ENCODE data around the gene OTULIN. TPM values are rescaled to one million over a fixed set of nuclear protein-coding genes. Genes with fewer than 3 reads are reported as not detected.
A peak's percentile ranks its signal among the peaks of the same experiment; 100 is the strongest.

OTULIN gene
- total RNA-seq, 2 experiments from 2014 or later: 71.2 to 80.7 TPM

- H3K27ac Mint-ChIP-seq: peak overlapping the region; percentile 84
- CTCF ChIA-PET: interaction anchor here (0.9 to 5.5 kb wide), 8 partner anchors 7 to 304 kb away, joined by 3 to 43 read pairs (median 8); no protein-coding TSS in a partner anchor
- H3K4me3 Mint-ChIP-seq: peak overlapping the region; percentile 86
- no peaks in the 10 kb centered on the region for H3K9me3 Mint-ChIP-seq (ENCODE audit: insufficient read depth)
- ATAC-seq (peak; percentile 5), DNase-seq (peak; percentile 59)
- H3K27me3 Mint-ChIP-seq (ENCODE audit: low read depth): no peaks in the 10 kb centered on the region
- H3K4me1 Mint-ChIP-seq (ENCODE audit: low read depth): peaks cover 72% of the 10 kb centered on the region
- H3K36me3 Mint-ChIP-seq (ENCODE audit: low read depth): peaks cover 46% of the 10 kb centered on the region
- POLR2A ChIA-PET: no interaction called here
These were observed 3.7 kb downstream of the OTULIN start for GRCh38 chr5:14668181-14668591.

DNA sequence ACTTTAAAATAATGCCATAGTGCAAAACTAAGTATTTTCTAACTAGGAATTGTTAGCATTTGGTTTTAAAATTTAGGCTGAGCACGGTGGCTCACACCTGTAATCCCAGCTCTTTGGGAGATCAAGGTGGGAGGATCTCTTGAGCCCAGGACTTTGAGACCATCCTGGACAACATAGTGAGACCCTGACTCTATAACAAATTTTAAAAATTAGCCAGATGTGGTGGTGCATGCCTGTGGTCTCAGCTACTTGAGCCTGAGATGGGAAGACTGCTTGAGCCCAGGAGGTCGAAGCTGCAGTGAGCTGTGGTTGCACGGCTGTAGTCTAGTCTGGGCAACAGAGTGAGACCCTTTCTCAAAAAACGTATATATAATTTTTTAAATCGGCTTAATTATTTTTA lies 4.9 kb downstream of the OTULIN start:
- POLR2A ChIA-PET: no interaction called here
- CTCF ChIA-PET: interaction anchor here (0.9 to 5.5 kb wide), 7 partner anchors 9 to 318 kb away, joined by 3 to 43 read pairs (median 3); no protein-coding TSS in a partner anchor
- Mint-ChIP-seq H3K27me3 (ENCODE audit: low read depth) (no peaks in the 10 kb centered on the region), H3K4me1 (ENCODE audit: low read depth) (peaks cover 75% of the 10 kb centered on the region), H3K9me3 (ENCODE audit: insufficient read depth) (no peaks in the 10 kb centered on the region), H3K36me3 (ENCODE audit: low read depth) (peaks cover 50% of the 10 kb centered on the region), H3K27ac (no peak overlapping the region), H3K4me3 (no peak overlapping the region)
- DNase-seq (no peak), ATAC-seq (no peak)

GRCh38 chr5:14669975-14670374 lies 5.5 kb downstream of the OTULIN start:
- ATAC-seq: no peak
- no peaks in the 10 kb centered on the region for H3K27me3 Mint-ChIP-seq (ENCODE audit: low read depth)
- peaks cover 79% of the 10 kb centered on the region for H3K4me1 Mint-ChIP-seq (ENCODE audit: low read depth)
- ChIA-PET POLR2A (interaction anchor here (1.0 kb wide), 1 partner anchor 33 kb away, joined by 3 read pairs; no protein-coding TSS in a partner anchor), CTCF (interaction anchor here (1.0 to 5.5 kb wide), 5 partner anchors 15 to 318 kb away, joined by 3 to 43 read pairs (median 6); no protein-coding TSS in a partner anchor)
- H3K9me3 Mint-ChIP-seq (ENCODE audit: insufficient read depth): no peaks in the 10 kb centered on the region
- H3K4me3 Mint-ChIP-seq: peak overlapping the region; percentile 17
- peaks cover 54% of the 10 kb centered on the region for H3K36me3 Mint-ChIP-seq (ENCODE audit: low read depth)
- H3K27ac Mint-ChIP-seq: no peak overlapping the region
- DNase-seq: no peak

DNA sequence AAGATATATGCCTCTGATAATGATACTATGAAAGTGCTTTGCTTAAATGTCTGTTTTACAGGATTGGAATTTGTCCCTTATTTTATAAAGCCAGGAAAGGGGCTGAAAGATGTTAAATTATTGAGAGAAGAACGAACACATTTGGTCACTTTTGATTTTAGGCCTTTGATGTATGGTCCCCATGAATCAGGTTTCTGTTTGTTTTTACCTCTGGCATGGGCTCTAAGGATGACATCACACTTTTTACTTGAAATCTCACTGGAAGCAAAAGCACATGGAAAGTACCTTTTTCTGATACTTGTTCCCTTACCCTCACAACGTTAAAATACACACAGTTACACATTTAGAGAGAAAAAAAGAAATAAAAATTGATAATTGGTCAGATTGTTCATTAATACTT lies 6.9 kb downstream of the OTULIN start:
- H3K4me3 Mint-ChIP-seq: no peak overlapping the region
- peak overlapping the region; percentile 55 for H3K27ac Mint-ChIP-seq
- H3K27me3 Mint-ChIP-seq (ENCODE audit: low read depth): no peaks in the 10 kb centered on the region
- ATAC-seq (no peak), DNase-seq (no peak)
- no peaks in the 10 kb centered on the region for H3K9me3 Mint-ChIP-seq (ENCODE audit: insufficient read depth)
- ChIA-PET POLR2A (interaction anchor here (0.7 kb wide), 1 partner anchor 1956 kb away, joined by 3 read pairs; no protein-coding TSS in a partner anchor), CTCF (interaction anchor here (1.0 to 2.9 kb wide), 4 partner anchors 13 to 319 kb away, joined by 4 to 14 read pairs (median 8); no protein-coding TSS in a partner anchor)
- peaks cover 56% of the 10 kb centered on the region for H3K36me3 Mint-ChIP-seq (ENCODE audit: low read depth)
- peaks cover 89% of the 10 kb centered on the region for H3K4me1 Mint-ChIP-seq (ENCODE audit: low read depth)

DNA sequence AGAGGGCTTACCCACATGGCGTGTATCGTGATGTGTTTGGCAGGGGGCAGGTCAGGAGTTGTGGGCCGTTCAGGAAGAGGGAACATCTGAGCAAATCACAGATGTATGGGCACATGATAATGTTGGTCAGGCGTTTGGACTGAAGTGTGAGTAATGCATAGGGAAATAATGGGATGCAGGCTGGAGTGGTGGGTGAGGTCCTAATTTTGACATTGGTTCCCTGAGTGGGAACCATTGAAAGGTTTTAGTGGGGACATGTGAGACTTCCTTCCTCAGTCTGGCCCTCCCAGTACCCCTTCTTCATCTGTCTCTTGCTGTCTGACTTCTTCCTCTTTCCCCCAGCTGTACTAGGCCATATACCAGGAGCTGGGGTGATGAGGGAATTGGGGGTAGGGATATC lies 7.6 kb downstream of the OTULIN start:
- ChIA-PET POLR2A (interaction anchor here (0.7 kb wide), 1 partner anchor 1955 kb away, joined by 3 read pairs; no protein-coding TSS in a partner anchor), CTCF (interaction anchor here (0.6 to 2.1 kb wide), 4 partner anchors 12 to 320 kb away, joined by 3 to 14 read pairs (median 4); no protein-coding TSS in a partner anchor)
- peaks cover 87% of the 10 kb centered on the region for H3K4me1 Mint-ChIP-seq (ENCODE audit: low read depth)
- ATAC-seq (no peak), DNase-seq (no peak)
- H3K4me3 Mint-ChIP-seq: no peak overlapping the region
- H3K9me3 Mint-ChIP-seq (ENCODE audit: insufficient read depth): no peaks in the 10 kb centered on the region
- H3K27me3 Mint-ChIP-seq (ENCODE audit: low read depth): no peaks in the 10 kb centered on the region
- H3K27ac Mint-ChIP-seq: peak overlapping the region; percentile 1
- peaks cover 53% of the 10 kb centered on the region for H3K36me3 Mint-ChIP-seq (ENCODE audit: low read depth)

GRCh38 chr5:14672484-14673394 lies 8.2 kb downstream of the OTULIN start:
- H3K4me1 Mint-ChIP-seq (ENCODE audit: low read depth): peaks cover 86% of the 10 kb centered on the region
- CTCF ChIA-PET: interaction anchor here (0.6 to 2.1 kb wide), 6 partner anchors 9 to 321 kb away, joined by 3 to 14 read pairs (median 4); no protein-coding TSS in a partner anchor
- no peak for ATAC-seq
- POLR2A ChIA-PET: interaction anchor here (0.8 kb wide), 1 partner anchor 9 kb away, joined by 3 read pairs; no protein-coding TSS in a partner anchor
- no peaks in the 10 kb centered on the region for H3K9me3 Mint-ChIP-seq (ENCODE audit: insufficient read depth)
- H3K36me3 Mint-ChIP-seq (ENCODE audit: low read depth): peaks cover 52% of the 10 kb centered on the region
- no peak overlapping the region for H3K4me3 Mint-ChIP-seq
- no peaks in the 10 kb centered on the region for H3K27me3 Mint-ChIP-seq (ENCODE audit: low read depth)
- DNase-seq: no peak
- H3K27ac Mint-ChIP-seq: peak overlapping the region; percentile 37

DNA sequence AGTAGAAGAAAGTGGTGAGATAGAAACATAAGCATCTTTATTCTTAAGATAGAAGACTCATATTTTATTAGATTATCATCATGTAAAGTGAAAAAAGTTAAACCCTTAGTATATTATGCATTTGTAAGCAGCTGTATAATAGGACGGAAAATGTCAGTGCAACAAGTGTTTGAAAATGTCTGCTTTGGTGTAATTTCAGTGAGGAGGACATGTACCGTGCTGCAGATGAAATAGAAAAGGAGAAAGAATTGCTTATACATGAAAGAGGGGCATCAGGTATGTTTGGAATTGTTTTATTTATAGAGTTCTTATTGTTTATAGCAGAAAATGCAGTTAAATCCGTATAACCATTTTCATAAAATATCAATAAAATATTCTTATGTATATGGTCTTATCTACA lies 8.9 kb downstream of the OTULIN start:
- Mint-ChIP-seq H3K36me3 (ENCODE audit: low read depth) (peaks cover 53% of the 10 kb centered on the region), H3K27ac (no peak overlapping the region)

GRCh38 chr5:14674983-14675854 lies 10.7 kb downstream of the OTULIN start:
- no peaks in the 10 kb centered on the region for H3K9me3 Mint-ChIP-seq (ENCODE audit: insufficient read depth)
- POLR2A ChIA-PET: interaction anchor here (1.0 to 1.6 kb wide), 2 partner anchors 9 to 31 kb away, joined by 3 to 6 read pairs; no protein-coding TSS in a partner anchor
- peak overlapping the region; percentile 83 for H3K27ac Mint-ChIP-seq
- peak; percentile 22 for ATAC-seq
- DNase-seq: no peak
- H3K27me3 Mint-ChIP-seq (ENCODE audit: low read depth): no peaks in the 10 kb centered on the region
- peaks cover 78% of the 10 kb centered on the region for H3K4me1 Mint-ChIP-seq (ENCODE audit: low read depth)
- H3K36me3 Mint-ChIP-seq (ENCODE audit: low read depth): peaks cover 58% of the 10 kb centered on the region
- CTCF ChIA-PET: interaction anchor here (0.8 to 3.0 kb wide), 9 partner anchors 8 to 323 kb away, joined by 3 to 17 read pairs (median 4); no protein-coding TSS in a partner anchor
- peak overlapping the region; percentile 63 for H3K4me3 Mint-ChIP-seq

More for the DNA sequence above, 8.9 kb downstream of the OTULIN start:
- Mint-ChIP-seq H3K9me3 (ENCODE audit: insufficient read depth) (no peaks in the 10 kb centered on the region), H3K27me3 (ENCODE audit: low read depth) (no peaks in the 10 kb centered on the region), H3K4me3 (no peak overlapping the region), H3K4me1 (ENCODE audit: low read depth) (peaks cover 86% of the 10 kb centered on the region)
- ATAC-seq (no peak), DNase-seq (no peak)
- ChIA-PET CTCF (interaction anchor here (1.0 to 2.1 kb wide), 4 partner anchors 9 to 25 kb away, joined by 3 to 14 read pairs (median 4); no protein-coding TSS in a partner anchor), POLR2A (interaction anchor here (0.8 kb wide), 1 partner anchor 9 kb away, joined by 3 read pairs; no protein-coding TSS in a partner anchor)

- no peaks in the 10 kb centered on the region for H3K27me3 Mint-ChIP-seq (ENCODE audit: low read depth)
- peak overlapping the region; percentile 83 for H3K27ac Mint-ChIP-seq
- no peaks in the 10 kb centered on the region for H3K9me3 Mint-ChIP-seq (ENCODE audit: insufficient read depth)
- H3K4me1 Mint-ChIP-seq (ENCODE audit: low read depth): peaks cover 73% of the 10 kb centered on the region
- CTCF ChIA-PET: interaction anchor here (0.9 to 3.0 kb wide), 5 partner anchors 9 to 324 kb away, joined by 3 to 17 read pairs (median 10); no protein-coding TSS in a partner anchor
- DNase-seq (no peak), ATAC-seq (peak; percentile 57)
- peaks cover 61% of the 10 kb centered on the region for H3K36me3 Mint-ChIP-seq (ENCODE audit: low read depth)
- POLR2A ChIA-PET: interaction anchor here (1.0 to 1.6 kb wide), 3 partner anchors 9 to 31 kb away, joined by 4 to 6 read pairs (median 5); partner anchors contain the start of gene OTULIN
- peak overlapping the region; percentile 63 for H3K4me3 Mint-ChIP-seq
These were observed 11.4 kb downstream of the OTULIN start for GRCh38 chr5:14675865-14676300.

DNA sequence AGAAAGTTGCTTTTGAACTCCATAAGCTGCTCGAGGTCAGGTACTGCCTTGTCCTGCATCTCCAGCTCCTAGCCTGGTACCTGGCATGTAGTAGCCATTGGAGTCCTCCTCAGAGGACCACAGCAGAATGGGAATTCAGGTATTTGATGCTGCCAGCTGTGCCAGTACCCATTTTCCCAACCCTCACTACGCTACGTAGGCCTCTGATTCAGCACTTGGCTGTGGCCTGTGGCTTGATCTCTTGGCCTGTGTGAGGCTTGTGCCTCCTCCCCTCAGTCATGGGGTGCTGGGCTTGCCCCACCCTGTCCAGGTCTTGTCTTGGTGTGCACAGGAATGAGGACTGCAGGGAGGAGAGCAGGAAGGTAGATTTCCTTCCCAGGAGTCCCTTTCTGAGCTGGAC lies 11.8 kb downstream of the OTULIN start:
- DNase-seq (peak; percentile 56), ATAC-seq (peak; percentile 80)
- H3K4me1 Mint-ChIP-seq (ENCODE audit: low read depth): peaks cover 71% of the 10 kb centered on the region
- POLR2A ChIA-PET: interaction anchor here (1.0 to 1.6 kb wide), 3 partner anchors 9 to 30 kb away, joined by 4 to 6 read pairs (median 5); partner anchors contain the start of gene OTULIN
- no peaks in the 10 kb centered on the region for H3K9me3 Mint-ChIP-seq (ENCODE audit: insufficient read depth)
- H3K27me3 Mint-ChIP-seq (ENCODE audit: low read depth): no peaks in the 10 kb centered on the region
- peak overlapping the region; percentile 83 for H3K27ac Mint-ChIP-seq
- peak overlapping the region; percentile 63 for H3K4me3 Mint-ChIP-seq
- CTCF ChIA-PET: interaction anchor here (0.9 to 3.0 kb wide), 5 partner anchors 8 to 324 kb away, joined by 3 to 17 read pairs (median 10); no protein-coding TSS in a partner anchor
- H3K36me3 Mint-ChIP-seq (ENCODE audit: low read depth): peaks cover 62% of the 10 kb centered on the region
